Neural cell (in vitro differentiated cells): Measurements from ENCODE around the gene PLA1A. TPM values are rescaled to one million over a fixed set of nuclear protein-coding genes. Genes with fewer than 3 reads are reported as not detected.

Experiments
- H2AFZ ChIP-seq: fragments of 200-600, 300-800 bp; sonication (generic), shearing (Covaris generic); 2 replicates; pipeline ENCODE4 v1.6.0; 2014; ENCODE audit warnings: low read depth, mild to moderate bottlenecking, antibody characterized with exemption, low read length, moderate library complexity
- H3F3A ChIP-seq: fragments of 200-600 bp; shearing (Covaris generic); 2 replicates; pipeline ENCODE4 v1.6.1; 2016; ENCODE audit warnings: mild to moderate bottlenecking, moderate library complexity, mixed read lengths, antibody characterized with exemption, low read length; ENCODE audit not compliant: insufficient read depth, poor library complexity, severe bottlenecking
- H3K27ac ChIP-seq: fragments of 200-600, 300-800 bp; sonication (generic), shearing (Covaris generic); 2 replicates; pipeline ENCODE4 v1.5.1; 2014; ENCODE audit warnings: mild to moderate bottlenecking, low read length, moderate library complexity
- H3K27me3 ChIP-seq: fragments of 300-800, 200-600 bp; sonication (generic), shearing (Covaris generic); 2 replicates; pipeline ENCODE4 v1.6.0; 2014; ENCODE audit warnings: mild to moderate bottlenecking, low read depth, low read length, moderate library complexity; ENCODE audit not compliant: insufficient read depth
- H3K36me3 ChIP-seq: fragments of 300-800, 200-600 bp; sonication (generic), shearing (Covaris generic); 2 replicates; pipeline ENCODE4 v1.5.1; 2014; ENCODE audit warnings: mild to moderate bottlenecking, antibody characterized with exemption, low read length, moderate library complexity; ENCODE audit not compliant: insufficient read depth
- H3K4me2 ChIP-seq: fragments of 300-800, 200-600 bp; sonication (generic), shearing (Covaris generic); 2 replicates; pipeline ENCODE4 v1.6.0; 2014; ENCODE audit warnings: mild to moderate bottlenecking, low read length
- H3K4me3 ChIP-seq: fragments of 300-800, 200-600 bp; sonication (generic), shearing (Covaris generic); 2 replicates; pipeline ENCODE4 v1.5.1; 2014; ENCODE audit warnings: mild to moderate bottlenecking, low read length, moderate library complexity
- H3K79me2 ChIP-seq: fragments of 200-600 bp; shearing (Covaris generic); replicated peaks from 2 replicates; pipeline ENCODE4 v1.6.0; 2014; ENCODE audit warnings: mild to moderate bottlenecking, low read length, moderate library complexity; ENCODE audit not compliant: insufficient read depth
- H3K9ac ChIP-seq: fragments of 300-800, 200-600 bp; sonication (generic), shearing (Covaris generic); 2 replicates; pipeline ENCODE4 v1.6.1; 2016; ENCODE audit warnings: mild to moderate bottlenecking, low read length, mixed read lengths
- H3K9me2 ChIP-seq: fragments of 200-600 bp; shearing (Covaris generic); 2 replicates; pipeline ENCODE4 v1.6.1; 2016; ENCODE audit warnings: mild to moderate bottlenecking, low read length, mixed read lengths; ENCODE audit not compliant: insufficient read depth
- H3K9me3 ChIP-seq: fragments of 200-600, 300-800 bp; sonication (generic), shearing (Covaris generic); 2 replicates; pipeline ENCODE4 v1.6.1; 2016; ENCODE audit warnings: mild to moderate bottlenecking, mixed run types, low read length, moderate library complexity, mixed read lengths
- H4K20me1 ChIP-seq: fragments of 200-600 bp; shearing (Covaris generic); 2 replicates; pipeline ENCODE4 v1.6.1; 2016; ENCODE audit warnings: mild to moderate bottlenecking, mixed run types; ENCODE audit not compliant: insufficient read depth
- EP300 ChIP-seq: fragments of 450-650 bp; conservative IDR thresholded peaks from 2 replicates; pipeline ENCODE4 v1.6.1; 2014; ENCODE audit warnings: antibody characterized with exemption, mild to moderate bottlenecking, moderate library complexity; ENCODE audit not compliant: poor library complexity, severe bottlenecking
- EZH2 ChIP-seq: fragments of 200-600, 300-800 bp; shearing (Covaris generic), sonication (generic); IDR thresholded peaks from 2 replicates; pipeline ENCODE4 v1.6.1; 2014; ENCODE audit warnings: antibody characterized with exemption, low read length, borderline replicate concordance, mild to moderate bottlenecking; ENCODE audit not compliant: insufficient read depth, poor library complexity, severe bottlenecking
- MXI1 ChIP-seq: fragments of 450-650 bp; conservative IDR thresholded peaks from 2 replicates; pipeline ENCODE4 v1.6.1; 2014; ENCODE audit warnings: antibody characterized with exemption, mild to moderate bottlenecking; ENCODE audit not compliant: poor library complexity, severe bottlenecking
- POLR2AphosphoS5 ChIP-seq: IDR thresholded peaks from 2 replicates; pipeline ENCODE4 v1.6.1; 2012
- RAD21 ChIP-seq: fragments of 450-650 bp; conservative IDR thresholded peaks from 2 replicates; pipeline ENCODE4 v1.6.1; 2014; ENCODE audit warnings: antibody characterized with exemption, mild to moderate bottlenecking, moderate library complexity
- SMC3 ChIP-seq: fragments of 450-650 bp; conservative IDR thresholded peaks from 2 replicates; pipeline ENCODE4 v1.6.1; 2014; ENCODE audit warnings: antibody characterized with exemption, mild to moderate bottlenecking, moderate library complexity; ENCODE audit not compliant: poor library complexity
- TAF1 ChIP-seq: IDR thresholded peaks from 2 replicates; pipeline ENCODE4 v1.6.1; 2012; ENCODE audit warnings: low read depth
- polyA plus RNA-seq: library from polyadenylated mRNA; depleted of rRNA; stranded (reverse); fragments of >200 nt; gene quantifications from 2 replicates; pipeline ENCODE4 v1.2.3, GENCODE V29; 2014
- TF ChIP-seq, protein P1 (sequence below): IDR thresholded peaks from 2 replicates; pipeline ENCODE4 v1.6.1; 2012; ENCODE audit warnings: borderline replicate concordance
- TF ChIP-seq, protein P2 (sequence below): fragments of 450-650 bp; IDR thresholded peaks from 2 replicates; pipeline ENCODE4 v1.5.1; 2014; ENCODE audit warnings: antibody characterized with exemption, mild to moderate bottlenecking, moderate library complexity; ENCODE audit not compliant: poor library complexity, severe bottlenecking

PLA1A gene
- polyA plus RNA-seq, 1 donor from 2014 or later: not detected

DNA sequence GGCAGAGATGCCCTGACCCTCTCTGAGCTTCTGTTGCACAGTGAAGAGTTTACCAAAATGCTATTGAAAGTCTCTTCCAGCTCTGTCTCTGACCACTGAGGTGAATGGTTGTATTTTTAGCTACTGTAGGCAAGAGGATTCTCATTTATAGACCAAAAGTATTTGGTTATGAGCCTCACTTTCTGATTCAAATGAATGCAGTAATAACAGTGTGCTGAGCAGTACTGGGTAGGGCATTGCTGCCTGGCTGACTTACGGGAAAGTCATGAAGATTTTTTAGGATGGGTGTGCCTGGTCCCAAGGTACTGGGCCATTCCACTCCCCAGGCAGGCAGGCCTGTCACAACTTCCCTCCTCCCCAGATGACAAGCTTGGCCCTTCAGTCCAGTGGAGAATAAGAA lies 15.5 kb downstream of the PLA1A start:
- no peaks in the 10 kb centered on the region for H3K27me3 ChIP-seq
- H3K9ac ChIP-seq: no peak overlapping the region
- H2AFZ ChIP-seq: no peak overlapping the region
- no peak overlapping the region for H3K4me2 ChIP-seq
- TF ChIP-seq, protein P1, sequence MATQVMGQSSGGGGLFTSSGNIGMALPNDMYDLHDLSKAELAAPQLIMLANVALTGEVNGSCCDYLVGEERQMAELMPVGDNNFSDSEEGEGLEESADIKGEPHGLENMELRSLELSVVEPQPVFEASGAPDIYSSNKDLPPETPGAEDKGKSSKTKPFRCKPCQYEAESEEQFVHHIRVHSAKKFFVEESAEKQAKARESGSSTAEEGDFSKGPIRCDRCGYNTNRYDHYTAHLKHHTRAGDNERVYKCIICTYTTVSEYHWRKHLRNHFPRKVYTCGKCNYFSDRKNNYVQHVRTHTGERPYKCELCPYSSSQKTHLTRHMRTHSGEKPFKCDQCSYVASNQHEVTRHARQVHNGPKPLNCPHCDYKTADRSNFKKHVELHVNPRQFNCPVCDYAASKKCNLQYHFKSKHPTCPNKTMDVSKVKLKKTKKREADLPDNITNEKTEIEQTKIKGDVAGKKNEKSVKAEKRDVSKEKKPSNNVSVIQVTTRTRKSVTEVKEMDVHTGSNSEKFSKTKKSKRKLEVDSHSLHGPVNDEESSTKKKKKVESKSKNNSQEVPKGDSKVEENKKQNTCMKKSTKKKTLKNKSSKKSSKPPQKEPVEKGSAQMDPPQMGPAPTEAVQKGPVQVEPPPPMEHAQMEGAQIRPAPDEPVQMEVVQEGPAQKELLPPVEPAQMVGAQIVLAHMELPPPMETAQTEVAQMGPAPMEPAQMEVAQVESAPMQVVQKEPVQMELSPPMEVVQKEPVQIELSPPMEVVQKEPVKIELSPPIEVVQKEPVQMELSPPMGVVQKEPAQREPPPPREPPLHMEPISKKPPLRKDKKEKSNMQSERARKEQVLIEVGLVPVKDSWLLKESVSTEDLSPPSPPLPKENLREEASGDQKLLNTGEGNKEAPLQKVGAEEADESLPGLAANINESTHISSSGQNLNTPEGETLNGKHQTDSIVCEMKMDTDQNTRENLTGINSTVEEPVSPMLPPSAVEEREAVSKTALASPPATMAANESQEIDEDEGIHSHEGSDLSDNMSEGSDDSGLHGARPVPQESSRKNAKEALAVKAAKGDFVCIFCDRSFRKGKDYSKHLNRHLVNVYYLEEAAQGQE: no peak
- no peak for TF ChIP-seq EP300
- no peak for TF ChIP-seq RAD21
- TF ChIP-seq POLR2AphosphoS5: no peak
- TF ChIP-seq EZH2: no peak
- TF ChIP-seq TAF1: no peak
- no peak for TF ChIP-seq SMC3
- no peak for TF ChIP-seq MXI1
- TF ChIP-seq, protein P2, sequence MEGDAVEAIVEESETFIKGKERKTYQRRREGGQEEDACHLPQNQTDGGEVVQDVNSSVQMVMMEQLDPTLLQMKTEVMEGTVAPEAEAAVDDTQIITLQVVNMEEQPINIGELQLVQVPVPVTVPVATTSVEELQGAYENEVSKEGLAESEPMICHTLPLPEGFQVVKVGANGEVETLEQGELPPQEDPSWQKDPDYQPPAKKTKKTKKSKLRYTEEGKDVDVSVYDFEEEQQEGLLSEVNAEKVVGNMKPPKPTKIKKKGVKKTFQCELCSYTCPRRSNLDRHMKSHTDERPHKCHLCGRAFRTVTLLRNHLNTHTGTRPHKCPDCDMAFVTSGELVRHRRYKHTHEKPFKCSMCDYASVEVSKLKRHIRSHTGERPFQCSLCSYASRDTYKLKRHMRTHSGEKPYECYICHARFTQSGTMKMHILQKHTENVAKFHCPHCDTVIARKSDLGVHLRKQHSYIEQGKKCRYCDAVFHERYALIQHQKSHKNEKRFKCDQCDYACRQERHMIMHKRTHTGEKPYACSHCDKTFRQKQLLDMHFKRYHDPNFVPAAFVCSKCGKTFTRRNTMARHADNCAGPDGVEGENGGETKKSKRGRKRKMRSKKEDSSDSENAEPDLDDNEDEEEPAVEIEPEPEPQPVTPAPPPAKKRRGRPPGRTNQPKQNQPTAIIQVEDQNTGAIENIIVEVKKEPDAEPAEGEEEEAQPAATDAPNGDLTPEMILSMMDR: no peak
- H3F3A ChIP-seq: no peaks in the 10 kb centered on the region
- no peaks in the 10 kb centered on the region for H3K9me2 ChIP-seq
- H3K4me3 ChIP-seq: no peak overlapping the region
- no peak overlapping the region for H3K27ac ChIP-seq
- H3K9me3 ChIP-seq: no peaks in the 10 kb centered on the region
- no peaks in the 10 kb centered on the region for H3K79me2 ChIP-seq
- H4K20me1 ChIP-seq: no peaks in the 10 kb centered on the region
- H3K36me3 ChIP-seq: no peaks in the 10 kb centered on the region

DNA sequence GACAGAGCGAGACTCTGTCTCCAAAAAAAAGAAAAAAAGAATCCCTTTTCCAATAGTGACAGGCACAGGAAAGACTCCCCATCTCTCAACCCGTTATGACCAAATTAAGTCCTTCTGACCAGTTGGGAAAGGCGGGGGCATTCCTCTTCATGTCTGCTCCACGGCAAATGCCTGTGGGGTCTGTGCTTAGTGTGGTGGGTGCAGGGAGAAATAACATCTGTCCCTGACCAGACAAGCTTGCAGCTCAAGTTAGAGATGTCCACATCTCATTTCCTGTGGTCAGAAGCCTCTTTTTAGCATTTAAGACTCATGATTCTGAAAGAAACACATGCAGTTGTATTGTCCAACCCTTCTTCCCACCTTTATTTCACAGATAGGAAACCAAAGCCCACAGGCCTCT lies 16.2 kb downstream of the PLA1A start:
- no peaks in the 10 kb centered on the region for H3K27me3 ChIP-seq
- H3F3A ChIP-seq: no peaks in the 10 kb centered on the region
- no peaks in the 10 kb centered on the region for H3K79me2 ChIP-seq
- no peaks in the 10 kb centered on the region for H3K9me2 ChIP-seq
- no peaks in the 10 kb centered on the region for H3K9me3 ChIP-seq
- H2AFZ ChIP-seq: no peak overlapping the region
- H4K20me1 ChIP-seq: no peaks in the 10 kb centered on the region
- no peaks in the 10 kb centered on the region for H3K36me3 ChIP-seq
- no peak for TF ChIP-seq EZH2
- no peak for TF ChIP-seq EP300
- TF ChIP-seq SMC3: no peak
- no peak overlapping the region for H3K4me3 ChIP-seq
- H3K9ac ChIP-seq: no peak overlapping the region
- H3K4me2 ChIP-seq: no peak overlapping the region
- no peak overlapping the region for H3K27ac ChIP-seq

DNA sequence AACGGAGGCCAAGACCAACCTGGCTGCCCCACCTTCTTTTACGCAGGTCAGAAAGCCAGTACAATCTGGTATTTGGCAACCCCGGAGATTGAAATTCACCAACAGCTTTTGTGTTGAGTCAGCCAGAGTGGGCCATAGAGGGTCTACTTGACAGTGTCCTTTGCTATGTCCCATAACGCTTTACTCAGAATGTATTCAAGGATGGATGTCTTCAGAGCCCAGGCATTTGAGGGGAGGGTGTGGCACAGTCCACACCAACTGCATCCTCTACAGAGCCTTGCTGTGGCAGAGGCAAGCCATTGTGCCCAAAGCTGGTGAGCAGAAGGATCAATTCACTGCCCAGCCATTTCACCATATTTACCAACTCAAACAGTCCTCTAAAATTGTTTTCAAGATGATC lies 18.4 kb downstream of the PLA1A start:
- Histone ChIP-seq H3K9me3 (no peaks in the 10 kb centered on the region), H4K20me1 (no peaks in the 10 kb centered on the region), H3F3A (no peaks in the 10 kb centered on the region), H3K9ac (no peak overlapping the region), H3K4me3 (no peak overlapping the region), H3K79me2 (no peaks in the 10 kb centered on the region), H3K9me2 (no peaks in the 10 kb centered on the region), H3K27ac (no peak overlapping the region), H3K4me2 (no peak overlapping the region), H3K27me3 (no peaks in the 10 kb centered on the region), H3K36me3 (no peaks in the 10 kb centered on the region), H2AFZ (no peak overlapping the region)
- TF ChIP-seq, protein P1: no peak
- no peak for TF ChIP-seq POLR2AphosphoS5
- TF ChIP-seq EZH2: no peak
- no peak for TF ChIP-seq EP300
- no peak for TF ChIP-seq SMC3
- no peak for TF ChIP-seq TAF1
- TF ChIP-seq, protein P2: no peak
